Measurements from ENCODE around the gene CNGB1. TPM values are rescaled to one million over a fixed set of nuclear protein-coding genes. Genes with fewer than 3 reads are reported as not detected.

Gene CNGB1
- total RNA-seq, 2 donors from 2014 or later = 0.05 to 0.69 TPM

GRCh38 chr16:57915811-57916488, 55.0 kb downstream of the CNGB1 start:
- no peak for DNase-seq
- Histone ChIP-seq H3K9me3 (no peaks in the 10 kb centered on the region), H3K36me3 (no peaks in the 10 kb centered on the region), H3K9ac (ENCODE audit: low read depth in 2 of 2, low read length in 2 of 2) (no peak overlapping the region), H3K27ac (no peak overlapping the region), H3K4me1 (no peaks in the 10 kb centered on the region), H3K4me3 (no peak overlapping the region), H3K27me3 (no peaks in the 10 kb centered on the region)
- intact Hi-C loops (cut with DNase I) = no loop called here
- TF ChIP-seq, protein P1, sequence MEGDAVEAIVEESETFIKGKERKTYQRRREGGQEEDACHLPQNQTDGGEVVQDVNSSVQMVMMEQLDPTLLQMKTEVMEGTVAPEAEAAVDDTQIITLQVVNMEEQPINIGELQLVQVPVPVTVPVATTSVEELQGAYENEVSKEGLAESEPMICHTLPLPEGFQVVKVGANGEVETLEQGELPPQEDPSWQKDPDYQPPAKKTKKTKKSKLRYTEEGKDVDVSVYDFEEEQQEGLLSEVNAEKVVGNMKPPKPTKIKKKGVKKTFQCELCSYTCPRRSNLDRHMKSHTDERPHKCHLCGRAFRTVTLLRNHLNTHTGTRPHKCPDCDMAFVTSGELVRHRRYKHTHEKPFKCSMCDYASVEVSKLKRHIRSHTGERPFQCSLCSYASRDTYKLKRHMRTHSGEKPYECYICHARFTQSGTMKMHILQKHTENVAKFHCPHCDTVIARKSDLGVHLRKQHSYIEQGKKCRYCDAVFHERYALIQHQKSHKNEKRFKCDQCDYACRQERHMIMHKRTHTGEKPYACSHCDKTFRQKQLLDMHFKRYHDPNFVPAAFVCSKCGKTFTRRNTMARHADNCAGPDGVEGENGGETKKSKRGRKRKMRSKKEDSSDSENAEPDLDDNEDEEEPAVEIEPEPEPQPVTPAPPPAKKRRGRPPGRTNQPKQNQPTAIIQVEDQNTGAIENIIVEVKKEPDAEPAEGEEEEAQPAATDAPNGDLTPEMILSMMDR (IDR thresholded peaks at IDR 0.05) = no peak

DNA sequence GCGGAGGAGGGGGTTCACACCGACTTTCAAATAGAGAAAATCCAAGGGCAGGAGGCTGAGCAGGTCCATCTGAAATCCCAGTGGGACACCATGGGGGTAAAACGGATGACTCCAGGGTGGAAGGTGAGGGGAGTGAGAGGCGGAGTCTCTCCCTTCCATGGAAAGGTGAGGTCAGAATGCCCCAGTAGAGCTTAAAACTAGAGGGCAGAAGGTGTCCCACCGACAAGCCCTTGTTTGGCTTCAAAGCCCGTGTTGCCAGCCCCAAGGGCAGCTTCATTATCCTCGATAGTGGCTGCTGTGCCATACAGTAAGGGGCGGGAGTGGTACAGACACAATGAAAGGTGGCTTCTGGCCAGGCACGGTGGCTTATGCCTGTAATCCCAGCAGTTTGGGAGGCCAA, 55.7 kb downstream of the CNGB1 start:
- no peaks in the 10 kb centered on the region for H3K36me3 ChIP-seq
- intact Hi-C loops (cut with DNase I) = no loop called here
- no peak for DNase-seq
- H3K4me1 ChIP-seq = no peaks in the 10 kb centered on the region
- no peaks in the 10 kb centered on the region for H3K27me3 ChIP-seq
- H3K9me3 ChIP-seq = no peaks in the 10 kb centered on the region
- TF ChIP-seq, protein P1 (IDR thresholded peaks at IDR 0.05) = no peak
- no peak overlapping the region for H3K4me3 ChIP-seq
- H3K9ac ChIP-seq (ENCODE audit: low read depth in 2 of 2, low read length in 2 of 2) = no peak overlapping the region
- H3K27ac ChIP-seq = no peak overlapping the region

DNA sequence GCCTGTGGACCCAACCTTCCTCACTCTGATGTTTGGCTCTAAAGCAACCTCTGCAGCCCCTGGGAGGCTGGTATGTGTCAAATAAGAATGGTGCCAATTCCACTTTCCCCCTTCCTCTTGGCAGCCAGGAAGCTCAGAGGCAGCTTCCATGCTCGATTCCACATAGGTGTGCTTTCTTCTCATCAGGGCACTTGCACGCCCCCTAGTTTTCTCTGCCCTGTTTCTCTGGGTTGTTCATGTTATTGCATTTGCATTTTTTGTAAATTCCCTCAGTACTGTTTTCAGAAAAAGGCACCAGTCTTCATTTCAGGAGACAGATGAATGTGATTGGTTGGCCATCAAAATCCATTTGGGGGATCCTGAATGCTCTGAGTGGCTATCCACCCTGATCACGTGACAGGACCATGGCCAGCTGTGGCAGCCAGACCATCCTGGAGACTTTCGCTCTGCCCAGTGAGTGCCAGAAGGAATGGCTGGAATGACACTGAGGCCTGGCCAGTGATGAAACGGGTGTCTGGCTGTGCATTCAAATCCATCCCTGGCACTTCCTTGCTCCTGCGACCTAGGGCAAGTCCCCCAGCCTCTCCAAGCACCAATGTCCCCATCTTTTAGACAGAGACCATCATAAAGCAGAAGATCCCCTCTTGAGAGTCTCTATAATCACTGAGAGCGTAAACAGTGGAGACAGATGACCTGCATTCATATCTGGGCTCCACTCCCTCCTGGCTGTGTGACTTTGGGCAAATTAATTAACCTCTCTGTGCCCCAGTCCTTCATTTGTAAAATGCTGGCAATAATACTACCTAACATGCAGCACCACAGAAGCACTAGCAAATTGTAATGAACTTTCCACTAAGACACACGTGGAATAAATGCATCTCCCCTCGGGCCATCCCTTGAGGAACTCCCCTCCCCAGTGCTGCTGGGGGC, 56.4 kb downstream of the CNGB1 start:
- no peaks in the 10 kb centered on the region for H3K27me3 ChIP-seq
- TF ChIP-seq, protein P1 (IDR thresholded peaks at IDR 0.05) = no peak
- no peaks in the 10 kb centered on the region for H3K4me1 ChIP-seq
- H3K27ac ChIP-seq = no peak overlapping the region
- no peaks in the 10 kb centered on the region for H3K36me3 ChIP-seq
- H3K4me3 ChIP-seq = no peak overlapping the region
- intact Hi-C loops (cut with DNase I) = no loop called here
- H3K9me3 ChIP-seq = no peaks in the 10 kb centered on the region
- DNase-seq = no peak
- H3K9ac ChIP-seq (ENCODE audit: low read depth in 2 of 2, low read length in 2 of 2) = no peak overlapping the region

DNA sequence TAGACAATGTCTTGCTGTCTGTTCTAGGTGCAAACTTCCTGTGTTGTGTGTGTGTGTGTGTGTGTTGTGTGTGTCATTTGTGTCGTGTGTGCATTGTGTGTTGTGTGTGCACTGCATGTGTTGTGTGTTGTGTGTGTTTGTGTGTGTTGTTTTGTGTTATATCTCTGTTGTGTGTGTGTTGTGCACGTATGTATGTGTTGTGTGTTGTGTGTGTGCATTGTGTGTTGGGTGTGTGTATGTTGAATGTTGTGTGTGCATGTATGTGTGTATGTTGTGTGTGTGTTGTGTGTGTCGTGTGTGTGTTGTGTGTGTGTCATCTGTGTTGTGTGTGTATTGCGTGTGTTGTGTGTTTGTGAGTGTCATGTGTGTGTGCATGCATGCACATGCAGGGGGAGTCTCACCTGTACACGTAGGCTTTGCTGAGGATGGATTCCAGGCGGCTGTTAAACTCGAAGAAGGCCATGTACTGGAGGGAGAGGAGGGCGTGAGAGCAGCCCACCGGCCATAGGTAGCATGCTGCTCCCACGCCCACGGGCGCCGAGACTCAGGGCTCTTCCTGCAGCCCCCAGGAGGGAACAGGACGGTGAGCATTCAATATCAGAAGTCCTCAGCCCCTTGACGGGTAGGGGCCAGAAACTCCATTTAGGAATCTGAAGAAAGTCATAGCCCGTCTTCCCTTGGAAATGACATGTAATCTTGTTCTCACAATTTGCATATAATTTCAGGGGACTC, 58.2 kb downstream of the CNGB1 start:
- Histone ChIP-seq H3K9me3 (no peaks in the 10 kb centered on the region), H3K27me3 (no peaks in the 10 kb centered on the region), H3K9ac (ENCODE audit: low read depth in 2 of 2, low read length in 2 of 2) (no peak overlapping the region), H3K4me1 (no peaks in the 10 kb centered on the region), H3K27ac (no peak overlapping the region), H3K4me3 (no peak overlapping the region), H3K36me3 (no peaks in the 10 kb centered on the region)
- TF ChIP-seq, protein P1 (IDR thresholded peaks at IDR 0.05) = no peak
- no peak for DNase-seq
- intact Hi-C loops (cut with DNase I) = no loop called here

GRCh38 chr16:57911743-57912142, 59.2 kb downstream of the CNGB1 start:
- TF ChIP-seq, protein P1 (IDR thresholded peaks at IDR 0.05) = no peak
- no peak for DNase-seq
- intact Hi-C loops (cut with DNase I) = no loop called here
- Histone ChIP-seq H3K9ac (ENCODE audit: low read depth in 2 of 2, low read length in 2 of 2) (no peak overlapping the region), H3K27ac (no peak overlapping the region), H3K36me3 (no peaks in the 10 kb centered on the region), H3K4me3 (no peak overlapping the region), H3K27me3 (no peaks in the 10 kb centered on the region), H3K4me1 (no peaks in the 10 kb centered on the region), H3K9me3 (no peaks in the 10 kb centered on the region)
